Kidney epithelial cell (primary cell): ENCODE results near the gene CAMK2B. TPM values are rescaled to one million over a fixed set of nuclear protein-coding genes. Genes with fewer than 3 reads are reported as not detected.

Source experiments
- DNase-seq: peaks from one replicate; pipeline ENCODE4 v3.0.0-alpha.2; 2010; ENCODE audit warnings: low read depth
- H3K27me3 ChIP-seq: 2 replicates; pipeline ENCODE4 v1.6.0; 2011; ENCODE audit warnings: low read length; ENCODE audit not compliant: control insufficient read depth, insufficient read depth
- H3K36me3 ChIP-seq: 2 replicates; pipeline ENCODE4 v1.5.1; 2011; ENCODE audit warnings: low read length; ENCODE audit not compliant: control insufficient read depth, insufficient read depth
- H3K4me3 ChIP-seq: 2 replicates; pipeline ENCODE4 v1.5.1; 2011; ENCODE audit warnings: low read depth, mild to moderate bottlenecking, control low read depth, low read length
- CTCF ChIP-seq: IDR thresholded peaks from 2 replicates; pipeline ENCODE4 v1.5.1; 2011; ENCODE audit warnings: mild to moderate bottlenecking, moderate library complexity, low read length, control low read depth, inconsistent platforms; ENCODE audit not compliant: insufficient read depth, poor library complexity, severe bottlenecking
- total RNA-seq: library from RNA; depleted of rRNA; stranded (reverse); fragments of >200 nt; gene quantifications from 2 replicates; pipeline ENCODE4 v1.2.3, GENCODE V29; 2015

The CAMK2B gene
- total RNA-seq, 1 donor from 2014 or later: not detected

GRCh38 chr7:44232901-44233715 is 92.3 kb downstream of the CAMK2B start:
- Histone ChIP-seq H3K4me3 (no peak overlapping the region), H3K27me3 (peaks cover 10% of the 10 kb centered on the region), H3K36me3 (no peaks in the 10 kb centered on the region)
- no peak for DNase-seq
- no peak for TF ChIP-seq CTCF

GRCh38 chr7:44232396-44232795 is 93.0 kb downstream of the CAMK2B start:
- Histone ChIP-seq H3K4me3 (no peak overlapping the region), H3K27me3 (peaks cover 10% of the 10 kb centered on the region)

GRCh38 chr7:44231088-44231487 is 94.3 kb downstream of the CAMK2B start:
- TF ChIP-seq CTCF: no peak
- no peak for DNase-seq
- Histone ChIP-seq H3K36me3 (no peaks in the 10 kb centered on the region), H3K27me3 (peaks cover 12% of the 10 kb centered on the region), H3K4me3 (no peak overlapping the region)

More at GRCh38 chr7:44232396-44232795, 93.0 kb downstream of the CAMK2B start:
- no peak for TF ChIP-seq CTCF
- H3K36me3 ChIP-seq: no peaks in the 10 kb centered on the region
- DNase-seq: no peak

- Histone ChIP-seq H3K36me3 (no peaks in the 10 kb centered on the region), H3K4me3 (no peak overlapping the region), H3K27me3 (peaks cover 20% of the 10 kb centered on the region)
- no peak for TF ChIP-seq CTCF
- no peak for DNase-seq
These were observed 95.1 kb downstream of the CAMK2B start for GRCh38 chr7:44230286-44230685.

- peaks cover 24% of the 10 kb centered on the region for H3K27me3 ChIP-seq
- no peak for TF ChIP-seq CTCF
- no peaks in the 10 kb centered on the region for H3K36me3 ChIP-seq
- no peak overlapping the region for H3K4me3 ChIP-seq
- no peak for DNase-seq
These were observed 95.8 kb downstream of the CAMK2B start for GRCh38 chr7:44229546-44230105.
